ENCODE data around the gene PRLR. TPM values are rescaled to one million over a fixed set of nuclear protein-coding genes. Genes with fewer than 3 reads are reported as not detected.

PRLR gene
- total RNA-seq, 1 experiment from 2014 or later = 2.5 TPM

DNA sequence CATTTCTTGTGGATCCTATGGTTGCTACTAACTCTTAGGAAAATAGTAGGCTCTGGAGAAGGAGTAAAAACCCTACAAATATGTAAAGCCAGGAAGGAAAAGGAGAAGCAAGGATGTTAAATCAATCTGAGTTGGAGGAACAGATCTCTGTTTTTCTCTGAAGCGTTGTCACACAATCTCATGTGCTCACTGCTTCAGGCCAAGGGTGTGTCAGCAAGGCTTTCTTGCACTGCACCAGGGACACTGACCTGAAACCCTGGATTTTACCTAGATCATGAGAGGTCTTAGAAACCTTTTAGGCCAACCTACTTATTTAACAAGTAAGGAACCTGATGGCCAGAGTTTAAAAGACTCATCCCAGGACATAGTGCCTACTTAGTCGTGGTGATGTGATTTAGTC is 170.1 kb downstream of the PRLR start:
- no peak overlapping the region for H3K27ac Mint-ChIP-seq
- no peak overlapping the region for H3K23ac ChIP-seq (ENCODE audit: insufficient read length, low read depth, low read length)
- no peak overlapping the region for H3K9ac ChIP-seq (ENCODE audit: extremely low read depth, insufficient read length, low read length)
- H2BK120ac ChIP-seq (ENCODE audit: low read depth, low read length, poor library complexity, severe bottlenecking) = no peak overlapping the region
- no peaks in the 10 kb centered on the region for H4K20me1 ChIP-seq (ENCODE audit: control insufficient read depth, insufficient read depth, insufficient read length)
- no peak overlapping the region for H3K18ac ChIP-seq (ENCODE audit: insufficient read length, low read depth, low read length)
- H3K9me3 Mint-ChIP-seq = no peaks in the 10 kb centered on the region
- no CpG with 5 or more reads among the region's 2 CpGs for WGBS (ENCODE audit: extremely low coverage, insufficient read length, low lambda C conversion rate)
- no peak overlapping the region for H2BK15ac ChIP-seq (ENCODE audit: low read depth, low read length)
- no peaks in the 10 kb centered on the region for H3K36me3 Mint-ChIP-seq (ENCODE audit: insufficient read depth in 1 of 3, low read depth in 3 of 3)
- no peaks in the 10 kb centered on the region for H3K79me1 ChIP-seq (ENCODE audit: insufficient read depth, low read depth, low read length, poor library complexity, severe bottlenecking)
- peaks cover 3% of the 10 kb centered on the region; the same call in 1 of the 2 replicates for H3K4me1 ChIP-seq (ENCODE audit: insufficient read depth, low read length)
- no peak overlapping the region for H4K8ac ChIP-seq (replicated peaks; ENCODE audit: insufficient read length, low read depth, low read length)
- TF ChIP-seq, protein P1, sequence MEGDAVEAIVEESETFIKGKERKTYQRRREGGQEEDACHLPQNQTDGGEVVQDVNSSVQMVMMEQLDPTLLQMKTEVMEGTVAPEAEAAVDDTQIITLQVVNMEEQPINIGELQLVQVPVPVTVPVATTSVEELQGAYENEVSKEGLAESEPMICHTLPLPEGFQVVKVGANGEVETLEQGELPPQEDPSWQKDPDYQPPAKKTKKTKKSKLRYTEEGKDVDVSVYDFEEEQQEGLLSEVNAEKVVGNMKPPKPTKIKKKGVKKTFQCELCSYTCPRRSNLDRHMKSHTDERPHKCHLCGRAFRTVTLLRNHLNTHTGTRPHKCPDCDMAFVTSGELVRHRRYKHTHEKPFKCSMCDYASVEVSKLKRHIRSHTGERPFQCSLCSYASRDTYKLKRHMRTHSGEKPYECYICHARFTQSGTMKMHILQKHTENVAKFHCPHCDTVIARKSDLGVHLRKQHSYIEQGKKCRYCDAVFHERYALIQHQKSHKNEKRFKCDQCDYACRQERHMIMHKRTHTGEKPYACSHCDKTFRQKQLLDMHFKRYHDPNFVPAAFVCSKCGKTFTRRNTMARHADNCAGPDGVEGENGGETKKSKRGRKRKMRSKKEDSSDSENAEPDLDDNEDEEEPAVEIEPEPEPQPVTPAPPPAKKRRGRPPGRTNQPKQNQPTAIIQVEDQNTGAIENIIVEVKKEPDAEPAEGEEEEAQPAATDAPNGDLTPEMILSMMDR (conservative IDR thresholded peaks at IDR 0.05) = no peak
- H4K91ac ChIP-seq (ENCODE audit: insufficient read length, low read depth, low read length) = no peak overlapping the region
- H3K14ac ChIP-seq (ENCODE audit: insufficient read depth, low read length) = no peak overlapping the region
- no peak overlapping the region for H3K4me3 Mint-ChIP-seq
- H3K4me1 Mint-ChIP-seq = peaks cover 7 to 11% of the 10 kb centered on the region in 2 experiments
- no peak overlapping the region for H3K4me2 ChIP-seq (ENCODE audit: insufficient read depth, insufficient read length, low read length)
- no peak overlapping the region for H3K4ac ChIP-seq (ENCODE audit: low read depth, low read length)
- no peak for DNase-seq
- H3K27me3 Mint-ChIP-seq (ENCODE audit: low read depth) = no peaks in the 10 kb centered on the region; the same call in 1 of the 2 replicates
- H3K27me3 ChIP-seq (ENCODE audit: insufficient read depth, low read length) = no peaks in the 10 kb centered on the region
- H3K23me2 ChIP-seq (ENCODE audit: insufficient read length, low read depth, low read length, poor library complexity, severe bottlenecking) = no peaks in the 10 kb centered on the region
- no peak overlapping the region for H4K5ac ChIP-seq (ENCODE audit: insufficient read length, low read depth, low read length)
- no peak overlapping the region for H2BK20ac ChIP-seq (ENCODE audit: low read depth, low read length, poor library complexity, severe bottlenecking)
- H2BK12ac ChIP-seq (ENCODE audit: insufficient read length, low read depth, low read length) = no peak overlapping the region
- no peak overlapping the region for H2BK5ac ChIP-seq (ENCODE audit: insufficient read length, low read length)
- H3K56ac ChIP-seq (ENCODE audit: insufficient read length, low read depth, low read length) = no peak overlapping the region
- no peak overlapping the region for H3T11ph ChIP-seq (ENCODE audit: low read length)
- no peak overlapping the region for H2AFZ ChIP-seq (ENCODE audit: low read length)
- H2AK5ac ChIP-seq (ENCODE audit: insufficient read length, low read length) = no peak overlapping the region
- H3K9me3 ChIP-seq (ENCODE audit: control insufficient read depth, low read depth, low read length) = no peaks in the 10 kb centered on the region
- H3K27ac ChIP-seq (ENCODE audit: insufficient read length, low read depth, low read length) = no peak overlapping the region
- no peaks in the 10 kb centered on the region for H3K79me2 ChIP-seq (ENCODE audit: insufficient read depth, low read length)
